ENCODE measurements around the gene TAS1R3. TPM values are rescaled to one million over a fixed set of nuclear protein-coding genes. Genes with fewer than 3 reads are reported as not detected.
A peak's percentile ranks its signal among the peaks of the same experiment; 100 is the strongest.

TAS1R3 gene
- total and polyA plus RNA-seq, 10 of the 15 experiments (the other 5 are each of a cell fraction or from before 2014, with no cell fraction given) = 0.04 to 0.51 (median 0.08) TPM; not detected in 3

- no peak for TF ChIP-seq BCLAF1 (IDR thresholded peaks at IDR 0.05)
- TF ChIP-seq KDM1A (IDR thresholded peaks at IDR 0.05; ENCODE audit: borderline replicate concordance) = no peak
- no peak for TF ChIP-seq MAX (IDR thresholded peaks at IDR 0.05; ENCODE audit: low read depth, low read length)
Observed at GRCh38 chr1:1318777-1319645, 12.1 kb upstream of the TAS1R3 start (continued).

GRCh38 chr1:1319646-1319941, 11.5 kb upstream of the TAS1R3 start:
- 96% methylated on average over 13 of the region's 13 CpGs for WGBS (ENCODE audit: insufficient coverage, insufficient replicate concordance, low lambda C conversion rate, missing lambda C conversion rate)
- peaks cover 5% of the 10 kb centered on the region for H3K4me1 ChIP-seq (ENCODE audit: control insufficient read depth, insufficient read depth, low read length)
- ChIA-PET SMC1A (ENCODE audit: uncharacterized antibody, unreplicated experiment) (no interaction called here), RAD21 (ENCODE audit: unreplicated experiment) (no interaction called here), POLR2A (no interaction called here), CTCF (interaction anchor here (0.6 kb wide), 1 partner anchor 29 kb away, joined by 4 read pairs; no protein-coding TSS in a partner anchor)
- H3K9ac ChIP-seq (ENCODE audit: control insufficient read depth, insufficient read depth, low read length) = no peak overlapping the region
- intact Hi-C loops (cut with micrococcal nuclease; ENCODE audit: unreplicated experiment) = no loop called here
- no peaks in the 10 kb centered on the region; the same call in 1 of the 2 replicates for H4K20me1 ChIP-seq (ENCODE audit: control insufficient read depth, insufficient read depth)
- no peak overlapping the region for H2AFZ ChIP-seq (ENCODE audit: control insufficient read depth, low read depth, low read length)
- ATAC-seq = no peak
- H3K79me2 ChIP-seq (ENCODE audit: control insufficient read depth, insufficient read depth, low read length) = peaks cover 31% of the 10 kb centered on the region
- no peaks in the 10 kb centered on the region for H3K27me3 ChIP-seq (replicated peaks in 1 of 2; ENCODE audit: control insufficient read depth in 2 of 2, insufficient read depth in 2 of 2, low read length in 1 of 2)
- no peak for FAIRE-seq
- TF ChIP-seq, protein P1, sequence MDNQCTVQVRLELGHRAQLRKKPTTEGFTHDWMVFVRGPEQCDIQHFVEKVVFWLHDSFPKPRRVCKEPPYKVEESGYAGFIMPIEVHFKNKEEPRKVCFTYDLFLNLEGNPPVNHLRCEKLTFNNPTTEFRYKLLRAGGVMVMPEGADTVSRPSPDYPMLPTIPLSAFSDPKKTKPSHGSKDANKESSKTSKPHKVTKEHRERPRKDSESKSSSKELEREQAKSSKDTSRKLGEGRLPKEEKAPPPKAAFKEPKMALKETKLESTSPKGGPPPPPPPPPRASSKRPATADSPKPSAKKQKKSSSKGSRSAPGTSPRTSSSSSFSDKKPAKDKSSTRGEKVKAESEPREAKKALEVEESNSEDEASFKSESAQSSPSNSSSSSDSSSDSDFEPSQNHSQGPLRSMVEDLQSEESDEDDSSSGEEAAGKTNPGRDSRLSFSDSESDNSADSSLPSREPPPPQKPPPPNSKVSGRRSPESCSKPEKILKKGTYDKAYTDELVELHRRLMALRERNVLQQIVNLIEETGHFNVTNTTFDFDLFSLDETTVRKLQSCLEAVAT (IDR thresholded peaks at IDR 0.05) = peak; percentile 66; the same call in 1 of the 2 replicates
- TF ChIP-seq IRF4 (IDR thresholded peaks at IDR 0.05; ENCODE audit: low read depth, low read length) = no peak
- no peak overlapping the region for H3K4me3 ChIP-seq
- peaks cover 0 to 15% of the 10 kb centered on the region in 2 experiments; a peak in 3 of 4 replicates for H3K36me3 ChIP-seq (ENCODE audit: control insufficient read depth in 2 of 2, insufficient read depth in 2 of 2, low read length in 1 of 2)
- in situ Hi-C loops (cut with MboI) = no loop called here
- no peaks in the 10 kb centered on the region for H3K9me3 ChIP-seq (replicated peaks; ENCODE audit: control insufficient read depth, insufficient read depth, low read length)
- no TSS peak for BruUV-seq (replicated peaks)
- DNase-seq (ENCODE audit: low read depth, low spot score) = no peak
- H3K4me2 ChIP-seq (ENCODE audit: control insufficient read depth, insufficient read depth) = no peak overlapping the region
- H3K27ac ChIP-seq (ENCODE audit: control insufficient read depth, insufficient read depth) = no peak overlapping the region

Data from GM12878 (cell line).